HG03196 (cell line): ENCODE results near the gene FNTB.
A peak's percentile ranks its signal among the peaks of the same experiment; 100 is the strongest.
"Not testable (repeated sequence)": the region's sequence is repeated elsewhere in the genome, so short reads cannot be mapped to it uniquely, and the experiment has no call there.

ENCODE experiments used
- ATAC-seq: cut with Tn5 transposase; IDR thresholded peaks from one replicate; pipeline ENCODE4 v1.9.1; 2021; ENCODE audit not compliant: unreplicated experiment

FNTB gene

GRCh38 chr14:65080960-65081747, 94.5 kb downstream of the FNTB start:
- no peak for ATAC-seq

- ATAC-seq, result no peak
These were observed 96.2 kb downstream of the FNTB start for GRCh38 chr14:65082930-65083329.

GRCh38 chr14:65084554-65085505, 98.1 kb downstream of the FNTB start:
- no peak for ATAC-seq

GRCh38 chr14:65086686-65087085, 100.0 kb downstream of the FNTB start:
- not testable (repeated sequence) for ATAC-seq

- ATAC-seq, result not testable (repeated sequence)
These were observed 101.1 kb downstream of the FNTB start for GRCh38 chr14:65087835-65088234.

- no peak for ATAC-seq
These were observed 105.7 kb downstream of the FNTB start for GRCh38 chr14:65092349-65092748.

GRCh38 chr14:65095633-65096205, 109.0 kb downstream of the FNTB start:
- no peak for ATAC-seq

DNA sequence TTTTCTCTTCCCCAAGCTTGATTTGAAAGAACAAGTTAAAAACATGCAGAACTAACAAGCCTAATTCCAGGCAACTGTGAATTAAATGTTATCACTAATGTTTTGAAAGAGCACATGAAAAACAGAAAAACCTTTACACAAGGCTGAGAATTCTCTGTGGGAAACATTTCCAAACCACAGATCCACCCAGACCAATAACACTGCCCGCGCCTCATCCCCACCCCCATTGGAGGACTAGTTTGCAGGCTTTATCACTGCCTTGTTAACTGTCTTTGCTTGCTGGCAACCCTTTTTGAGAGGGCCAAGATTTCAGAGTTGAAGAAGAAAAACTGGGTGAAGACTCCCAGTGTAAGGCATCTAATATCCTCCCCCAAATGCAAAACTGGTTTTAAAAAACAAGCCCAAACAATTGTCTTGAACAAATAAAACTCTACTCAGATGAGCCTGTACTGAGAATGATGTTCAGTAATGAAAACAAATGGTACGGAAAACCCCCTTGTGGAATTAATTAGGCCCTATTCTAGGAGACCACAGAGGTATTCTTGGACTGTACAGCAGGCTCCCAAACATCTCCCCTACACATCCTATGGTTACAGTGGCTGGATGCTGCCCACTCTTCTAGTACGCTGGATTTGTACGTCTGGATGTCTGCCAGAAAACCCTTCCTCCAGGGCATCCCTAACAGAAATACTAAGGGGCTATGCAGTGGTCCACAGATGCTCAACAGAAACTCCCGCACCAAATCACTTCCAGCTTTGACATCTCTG, 109.8 kb downstream of the FNTB start:
- no peak for ATAC-seq

GRCh38 chr14:65098586-65098985, 111.9 kb downstream of the FNTB start:
- ATAC-seq, result no peak

DNA sequence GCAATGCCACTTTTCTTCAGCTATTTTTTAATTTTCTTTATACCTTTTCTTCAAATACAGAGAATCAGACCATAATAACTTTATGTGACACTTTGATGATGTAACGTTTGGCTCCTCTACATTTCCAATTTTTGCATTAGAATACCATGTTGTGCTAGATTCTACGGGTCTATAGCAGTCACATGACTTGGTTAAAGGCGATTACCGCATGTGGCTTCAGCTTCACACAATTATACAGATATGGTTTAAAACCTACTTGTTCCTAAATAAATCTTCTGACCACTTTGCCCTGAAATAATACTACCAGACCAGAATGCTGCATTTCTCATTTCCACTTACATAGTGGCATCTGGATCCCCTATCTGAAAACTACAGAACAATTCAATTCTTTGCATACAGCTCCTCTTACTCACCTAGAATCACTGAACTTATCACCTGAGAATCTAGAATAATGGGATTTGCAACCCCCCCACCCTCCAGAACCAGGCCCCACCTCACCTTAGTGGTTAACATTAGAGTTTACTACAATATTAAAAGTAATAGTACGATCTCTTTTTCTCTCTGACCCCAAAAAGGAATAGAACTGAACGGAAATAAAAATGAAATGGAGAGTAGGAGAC, 114.3 kb downstream of the FNTB start:
- no peak for ATAC-seq

GRCh38 chr14:65101631-65102440, 115.1 kb downstream of the FNTB start:
- ATAC-seq, result peak; percentile 3

DNA sequence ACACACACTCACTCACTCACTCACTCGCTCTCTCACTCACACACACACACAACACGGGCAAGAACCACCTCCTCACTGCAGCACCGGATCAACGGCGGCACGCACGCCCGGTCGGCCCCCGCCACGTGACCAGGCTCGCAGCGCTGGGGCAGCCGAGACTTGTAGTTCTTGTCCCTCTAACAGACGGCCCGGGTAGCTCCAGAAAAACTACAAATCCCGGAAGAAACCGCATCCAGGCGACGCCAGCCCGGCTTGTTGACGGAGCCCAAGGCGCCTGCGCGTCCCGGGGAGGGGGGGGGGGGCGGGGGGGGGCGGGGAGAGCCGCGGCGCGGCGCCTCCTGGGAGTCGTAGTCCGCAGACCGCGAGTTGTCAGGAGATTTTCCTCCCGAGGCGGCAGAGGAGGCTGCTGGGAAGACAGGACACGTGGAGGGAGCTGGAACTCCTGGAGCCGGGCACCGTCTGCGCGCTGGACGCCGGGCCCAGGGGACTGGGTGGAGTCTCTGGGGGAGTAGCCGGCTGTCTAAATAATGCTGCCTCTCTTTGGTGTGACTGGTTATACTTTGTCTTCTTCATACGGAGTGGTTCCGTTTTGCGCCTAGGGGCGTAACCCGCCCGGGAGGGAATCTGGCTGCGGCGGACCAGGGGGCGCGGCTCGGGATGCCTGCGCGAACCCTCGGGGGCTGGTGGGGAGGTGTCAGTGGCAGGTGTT, 115.9 kb downstream of the FNTB start, which contains the start of gene MAX:
MAX (minus strand) TSS at position 77 of the 709 bp plus-strand sequence. CDS start 178 bp downstream, outside the sequence.
- peak; percentile 85 for ATAC-seq

- no peak for ATAC-seq
These were observed 116.6 kb downstream of the FNTB start for GRCh38 chr14:65103150-65103760.

GRCh38 chr14:65104791-65105190, 118.1 kb downstream of the FNTB start:
- ATAC-seq, result no peak

DNA sequence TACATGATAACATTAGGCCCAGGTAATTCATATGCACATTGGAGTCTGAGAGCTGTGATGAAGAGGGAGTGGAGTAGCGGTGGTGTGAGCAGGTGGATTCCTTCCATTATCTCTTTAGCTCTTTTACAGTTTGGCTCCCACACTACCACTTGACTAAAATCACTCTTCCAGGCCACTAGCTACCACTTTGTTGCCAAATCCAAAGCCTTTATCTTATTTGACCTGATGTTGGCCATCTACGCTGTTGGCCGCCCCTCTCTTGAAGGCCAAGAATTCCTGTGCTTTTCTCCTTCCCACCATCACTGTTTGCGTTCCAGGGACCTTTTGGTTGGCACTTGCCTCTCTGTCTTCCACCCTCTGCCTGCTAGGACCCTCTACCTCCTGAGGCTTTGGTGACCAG, 119.6 kb downstream of the FNTB start:
- no peak for ATAC-seq

- ATAC-seq, result no peak
These were observed 120.0 kb downstream of the FNTB start for GRCh38 chr14:65106736-65107135.

DNA sequence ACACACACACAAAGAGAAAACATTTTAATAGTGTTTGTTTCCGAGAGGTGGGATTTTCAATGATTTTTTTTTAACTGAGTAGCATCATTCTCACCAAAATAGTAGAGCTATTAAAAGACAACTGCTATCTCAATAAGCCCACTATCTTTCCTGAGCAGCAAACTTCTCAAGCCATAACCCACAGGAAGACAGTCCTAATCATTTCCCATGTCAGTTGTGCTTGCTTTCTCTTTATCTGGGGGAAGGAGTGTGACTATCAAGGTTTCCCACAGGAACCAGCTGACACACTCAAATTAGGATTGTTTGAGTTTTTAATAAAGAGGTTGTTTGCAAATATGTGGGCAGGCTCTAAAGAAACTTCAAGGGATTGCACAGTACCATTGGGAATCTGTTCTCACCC, 120.5 kb downstream of the FNTB start:
- ATAC-seq, result no peak

- no peak for ATAC-seq
These were observed 122.7 kb downstream of the FNTB start for GRCh38 chr14:65109357-65109756.
